Measurements from ENCODE around the gene TEAD1. TPM values are rescaled to one million over a fixed set of nuclear protein-coding genes. Genes with fewer than 3 reads are reported as not detected.

The TEAD1 gene
- total RNA-seq, 1 donor from 2014 or later, result 126 TPM

DNA sequence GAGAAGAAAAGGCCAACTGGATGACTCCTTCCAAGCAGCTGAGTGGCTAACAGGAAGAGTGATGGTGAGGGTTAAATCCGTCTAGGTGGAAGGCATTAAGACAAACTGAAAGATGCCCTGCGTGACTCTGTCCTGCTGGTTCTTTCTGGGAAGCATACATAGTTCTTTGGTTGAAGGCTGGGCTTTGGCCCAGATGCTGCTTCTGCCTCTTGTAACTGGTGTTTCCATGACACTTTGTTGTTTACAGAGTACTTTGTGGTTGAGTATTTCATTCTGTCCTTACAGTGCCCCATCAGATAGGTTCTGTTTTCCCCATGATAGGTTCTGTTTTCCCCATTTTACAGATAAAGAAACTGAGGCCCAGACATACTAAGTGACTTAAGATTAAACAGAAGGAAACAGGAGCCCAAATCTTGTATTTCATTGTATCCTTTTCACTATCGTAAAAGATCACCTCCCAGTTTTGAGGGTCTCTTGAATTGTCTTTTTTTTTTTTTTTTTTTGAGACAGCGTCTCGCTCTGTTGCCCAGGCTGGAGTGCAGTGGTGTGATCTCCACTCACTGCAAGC lies 210.6 kb downstream of the TEAD1 start:
- no peak for ATAC-seq
- DNase-seq (ENCODE audit: missing footprints), result no peak
- intact Hi-C loops (cut with DNase I), result loop anchor here (5.0 kb wide), 1 partner anchor 63 kb away; no protein-coding TSS in a partner anchor

DNA sequence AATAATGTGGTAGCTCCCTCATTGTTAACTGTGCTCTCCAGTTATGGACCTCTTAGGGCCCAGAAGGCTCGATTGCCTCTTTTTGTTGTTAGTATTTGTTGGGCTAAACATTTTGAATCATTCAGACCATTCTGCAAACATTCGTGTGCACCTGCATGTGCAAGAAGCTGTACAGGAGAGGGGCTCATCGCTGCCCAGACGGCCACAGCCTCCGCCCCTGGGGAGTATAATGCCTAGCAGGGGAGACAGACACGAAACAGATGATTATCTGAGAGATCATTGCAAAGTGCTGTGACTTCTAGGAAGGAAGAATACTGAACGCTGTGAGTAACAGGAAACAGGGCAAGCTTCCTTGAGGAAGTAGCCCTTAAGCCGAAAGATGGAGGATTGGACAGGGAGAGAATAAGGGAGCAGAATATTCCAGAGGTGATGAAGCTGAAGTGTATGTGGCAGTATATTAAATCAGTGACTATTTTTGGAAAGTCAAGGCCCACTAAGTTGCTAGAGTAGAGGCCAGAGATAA lies 211.6 kb downstream of the TEAD1 start:
- ATAC-seq, result no peak
- intact Hi-C loops (cut with DNase I), result loop anchor here (5.0 kb wide), 1 partner anchor 63 kb away; no protein-coding TSS in a partner anchor
- DNase-seq (ENCODE audit: missing footprints), result no peak

DNA sequence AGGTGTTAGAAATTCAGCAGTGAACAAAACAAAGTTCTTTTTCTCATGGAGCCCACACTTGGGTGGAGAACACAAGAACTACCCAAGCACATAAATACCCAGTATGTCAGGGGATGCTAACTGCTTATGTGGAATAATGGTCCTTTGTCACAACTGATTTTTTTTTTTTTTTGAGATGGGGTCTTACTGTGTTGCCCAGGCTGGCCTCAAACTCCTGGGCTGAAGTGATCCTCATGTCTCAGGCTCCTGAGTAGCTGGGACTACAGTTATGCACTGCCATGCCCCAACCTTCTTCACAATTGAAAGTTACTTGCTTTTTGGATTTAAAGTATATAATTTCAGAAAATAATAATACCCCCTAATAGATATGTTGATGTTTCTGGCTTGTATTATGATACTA lies 212.3 kb downstream of the TEAD1 start:
- ATAC-seq (no peak), DNase-seq (ENCODE audit: missing footprints) (no peak)
- intact Hi-C loops (cut with DNase I), result loop anchor here (5.0 kb wide), 1 partner anchor 64 kb away; no protein-coding TSS in a partner anchor

DNA sequence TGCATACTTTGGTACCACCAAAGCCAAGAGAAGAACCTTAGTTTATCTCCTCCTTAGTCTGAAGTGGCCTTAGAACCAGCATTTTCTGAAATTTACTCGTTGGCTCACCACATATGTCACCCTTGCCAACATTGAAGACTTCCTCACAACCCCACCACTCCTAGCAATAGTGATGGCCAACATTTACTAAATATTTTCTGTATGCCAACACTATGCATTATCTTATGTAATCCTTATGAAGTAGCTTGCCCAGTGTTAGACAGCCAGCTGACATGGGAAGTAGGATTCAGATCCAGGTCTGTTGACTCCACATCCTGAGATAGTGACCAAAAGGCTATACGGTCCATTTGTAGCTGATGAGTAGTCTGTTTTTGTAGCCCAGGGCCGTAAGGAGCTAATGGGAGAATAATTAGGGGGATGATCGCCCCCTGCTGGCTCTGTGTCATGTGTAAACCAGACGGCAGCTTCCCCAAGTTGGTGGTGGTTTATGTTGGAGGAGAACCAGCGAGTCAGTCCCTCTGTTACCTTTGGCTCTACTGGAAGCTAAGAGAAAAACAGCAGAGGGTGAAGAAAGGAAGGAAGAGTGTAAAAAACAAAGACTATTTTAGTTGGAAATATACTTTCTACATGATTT lies 214.4 kb downstream of the TEAD1 start:
- ATAC-seq, result peak; percentile 83
- peak; percentile 88 for DNase-seq (ENCODE audit: missing footprints)
- intact Hi-C loops (cut with DNase I), result loop anchor here (2.0 to 5.0 kb wide), 2 partner anchors 66 to 214 kb away; partner anchors contain the start of gene TEAD1

DNA sequence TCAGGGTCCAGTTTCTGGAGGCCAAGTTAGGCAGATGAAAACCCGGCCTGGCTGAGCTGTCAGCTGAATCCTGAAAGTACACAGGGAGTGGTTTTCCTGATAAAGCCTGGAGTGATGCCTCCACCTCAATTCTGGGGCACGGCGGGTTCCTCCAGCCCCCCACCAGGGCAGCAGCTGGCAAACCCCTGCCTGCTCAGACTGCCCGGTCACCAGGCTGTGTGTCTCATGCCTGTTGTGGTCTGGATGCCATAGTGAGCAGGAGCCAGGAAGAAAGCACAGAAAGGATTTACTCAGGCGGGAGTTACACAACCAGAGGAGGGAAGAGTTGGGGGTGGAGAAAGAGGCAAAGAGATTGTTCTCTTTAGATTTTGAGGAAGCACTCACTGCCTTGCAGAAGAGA lies 215.0 kb downstream of the TEAD1 start:
- ATAC-seq (peak; percentile 78), DNase-seq (ENCODE audit: missing footprints) (peak; percentile 70)
- intact Hi-C loops (cut with DNase I), result loop anchor here (2.0 to 5.0 kb wide), 2 partner anchors 67 to 214 kb away; partner anchors contain the start of gene TEAD1

DNA sequence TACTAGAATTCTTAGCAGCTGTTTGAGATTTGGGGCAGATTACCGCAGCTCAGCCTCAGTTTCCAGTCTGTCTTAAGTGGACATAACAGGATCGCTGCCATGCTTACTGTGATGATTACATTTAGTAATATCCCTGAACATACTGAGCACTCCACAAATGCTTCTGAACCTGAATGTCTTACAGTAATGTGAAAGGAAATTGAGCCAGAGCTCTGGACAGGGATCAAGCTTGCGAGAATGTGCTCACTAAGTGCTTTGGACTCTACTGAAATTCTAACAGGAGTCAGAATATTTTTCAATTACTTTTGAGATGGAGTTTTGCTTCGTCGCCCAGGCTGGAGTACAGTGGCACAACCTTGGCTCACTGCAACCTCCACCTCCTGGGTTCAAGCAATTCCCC lies 216.3 kb downstream of the TEAD1 start:
- intact Hi-C loops (cut with DNase I), result loop anchor here (5.0 to 10.0 kb wide), 3 partner anchors 146 to 478 kb away; no protein-coding TSS in a partner anchor
- ATAC-seq, result no peak
- DNase-seq (ENCODE audit: missing footprints), result no peak

DNA sequence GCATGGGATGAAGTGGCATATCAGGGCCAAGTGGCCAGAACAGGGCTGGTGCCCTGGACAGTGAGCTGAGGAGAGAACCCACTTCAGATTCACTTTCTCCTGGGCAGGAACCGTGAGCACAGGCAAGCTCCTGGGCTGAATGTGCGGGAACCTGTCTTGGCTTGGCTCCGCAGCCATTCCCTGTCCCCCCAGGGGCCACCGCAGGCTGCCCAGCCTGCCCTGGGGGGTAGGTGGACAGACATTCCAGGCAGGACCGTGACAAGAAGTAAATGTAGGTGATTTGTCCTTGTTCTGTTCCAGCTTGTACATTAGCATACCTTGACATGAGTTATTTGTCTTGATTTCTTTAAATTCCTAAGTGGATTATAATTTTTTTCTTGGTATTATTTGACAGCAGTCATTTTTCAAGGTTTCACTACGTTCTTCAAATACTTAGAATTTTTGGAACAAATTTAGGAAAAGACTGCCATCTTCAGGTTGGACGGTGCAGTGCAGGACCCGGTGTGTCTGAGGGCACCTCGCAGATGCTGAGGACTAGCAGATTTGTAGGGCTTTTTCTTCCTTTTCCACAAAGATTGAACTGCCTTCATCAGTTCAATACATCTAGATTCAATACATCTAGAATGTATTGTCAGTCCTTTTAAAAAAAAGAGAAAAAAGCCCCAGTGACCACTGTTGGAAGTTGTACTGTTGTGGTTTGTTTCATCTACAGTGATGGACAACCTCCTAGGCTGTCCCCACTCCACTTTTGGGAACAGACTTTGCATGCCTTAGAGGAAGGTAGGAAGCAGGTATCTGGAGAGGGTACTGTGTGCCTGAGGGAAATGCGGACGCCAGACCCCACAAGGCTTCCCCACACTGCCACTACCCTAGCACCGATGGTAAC lies 219.8 kb downstream of the TEAD1 start:
- intact Hi-C loops (cut with DNase I), result loop anchor here (2.0 to 10.0 kb wide), 4 partner anchors 149 to 482 kb away; no protein-coding TSS in a partner anchor
- no peak for DNase-seq (ENCODE audit: missing footprints)
- ATAC-seq, result no peak

DNA sequence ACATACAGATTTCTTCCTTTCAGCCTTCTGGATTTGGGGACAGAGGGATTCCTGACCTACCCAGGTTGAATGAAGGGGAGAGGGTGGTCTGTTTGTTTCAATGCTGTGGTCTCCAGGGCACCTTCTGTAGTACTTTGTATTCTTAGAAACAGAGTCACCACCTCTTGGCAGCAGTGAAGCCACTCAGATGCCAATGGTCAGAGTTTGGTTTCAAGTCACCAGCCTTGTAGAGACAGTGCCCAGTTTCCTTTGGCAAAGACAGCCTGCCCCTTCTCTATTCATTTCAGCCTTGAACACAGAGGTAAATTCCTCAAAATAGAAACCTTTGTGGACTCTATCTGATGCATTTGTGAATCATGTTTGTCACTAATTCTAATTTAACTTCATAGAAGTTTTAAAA lies 223.2 kb downstream of the TEAD1 start:
- no peak for DNase-seq (ENCODE audit: missing footprints)
- ATAC-seq, result peak; percentile 82
- intact Hi-C loops (cut with DNase I), result loop anchor here (2.0 to 10.0 kb wide), 3 partner anchors 153 to 521 kb away; partner anchors contain the start of gene PARVA

DNA sequence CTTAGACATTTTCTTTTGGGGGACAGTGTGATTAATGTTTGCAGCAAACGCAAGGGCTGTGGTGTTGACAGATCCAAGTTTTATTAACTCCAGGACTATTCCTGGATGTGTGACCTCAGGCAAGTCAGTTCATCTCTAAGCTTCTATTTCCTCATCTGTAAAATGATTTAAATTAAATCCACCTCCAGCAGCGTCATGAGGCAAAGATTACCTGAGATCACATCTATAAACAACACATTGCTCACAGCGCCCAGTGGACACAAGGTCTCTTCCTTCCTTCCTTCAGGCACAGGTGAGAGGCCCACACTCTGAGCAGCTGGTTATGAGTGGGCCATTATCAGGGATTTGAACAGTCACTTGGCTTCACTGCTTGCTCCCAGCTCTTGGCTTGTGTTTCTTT lies 223.6 kb downstream of the TEAD1 start:
- DNase-seq (ENCODE audit: missing footprints) (no peak), ATAC-seq (peak; percentile 24)
- intact Hi-C loops (cut with DNase I), result loop anchor here (2.0 to 10.0 kb wide), 3 partner anchors 153 to 521 kb away; partner anchors contain the start of gene PARVA

DNA sequence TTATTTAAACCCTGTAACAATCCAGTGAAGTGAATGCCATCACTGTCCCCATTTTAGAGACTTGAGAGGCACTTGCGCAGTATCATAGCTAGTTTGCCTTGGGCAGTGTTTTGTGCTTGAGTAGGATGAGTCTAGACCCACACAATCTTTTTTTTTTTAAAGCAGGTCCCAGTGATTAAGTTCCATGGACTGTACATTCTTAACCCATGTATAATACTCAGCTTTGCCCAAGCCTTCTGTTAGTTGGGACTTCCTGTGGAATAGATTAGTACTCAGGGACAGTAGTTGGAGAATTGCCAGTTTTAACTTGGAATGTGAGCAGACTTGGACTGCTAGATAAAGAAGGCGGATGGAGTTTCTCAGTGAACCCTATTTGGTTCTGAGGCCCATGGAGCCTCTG lies 226.3 kb downstream of the TEAD1 start:
- no peak for DNase-seq (ENCODE audit: missing footprints)
- peak; percentile 50 for ATAC-seq
- intact Hi-C loops (cut with DNase I), result no loop called here

DNA sequence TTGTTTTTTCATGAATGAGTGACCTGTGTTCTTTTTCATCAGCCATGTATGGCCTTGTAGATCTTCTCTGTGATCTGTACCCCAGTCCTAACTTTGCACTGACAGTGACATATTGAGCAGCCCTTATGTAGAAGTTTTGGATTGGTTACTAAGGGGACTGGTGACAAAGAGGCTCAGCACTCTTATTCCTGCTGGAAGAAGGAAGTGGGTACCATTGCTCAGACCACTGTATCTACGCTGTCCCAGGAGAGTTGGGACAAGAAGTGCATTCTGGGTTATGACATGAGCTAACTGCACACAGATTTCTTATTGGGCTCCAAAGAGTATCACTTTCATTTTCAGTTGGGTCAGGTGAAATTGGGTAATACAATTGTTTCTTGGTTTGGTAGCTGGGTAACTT lies 227.1 kb downstream of the TEAD1 start:
- intact Hi-C loops (cut with DNase I), result no loop called here
- no peak for DNase-seq (ENCODE audit: missing footprints)
- ATAC-seq, result no peak

DNA sequence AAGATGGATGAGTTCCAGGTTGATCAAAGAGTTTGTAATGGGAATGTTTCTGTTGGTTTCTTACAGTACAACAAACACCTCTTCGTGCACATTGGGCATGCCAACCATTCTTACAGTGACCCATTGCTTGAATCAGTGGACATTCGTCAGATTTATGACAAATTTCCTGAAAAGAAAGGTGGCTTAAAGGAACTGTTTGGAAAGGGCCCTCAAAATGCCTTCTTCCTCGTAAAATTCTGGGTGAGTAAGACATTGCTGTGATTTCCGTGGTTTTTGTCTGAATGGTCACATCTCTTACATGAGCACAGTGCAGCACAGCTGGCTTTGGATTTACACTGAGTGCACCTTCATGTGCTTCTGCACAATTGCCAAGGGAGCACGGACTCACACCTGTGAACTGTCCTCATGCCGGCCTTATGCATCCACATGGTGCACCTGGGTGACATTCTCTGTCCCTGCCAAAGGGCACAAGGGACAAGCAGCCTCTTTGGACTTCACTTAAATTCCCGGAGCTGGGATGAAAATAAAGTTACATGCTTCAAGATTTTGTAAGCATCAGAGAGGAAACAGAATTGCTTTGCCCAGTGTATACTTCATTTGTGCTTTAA lies 227.8 kb downstream of the TEAD1 start:
- intact Hi-C loops (cut with DNase I), result no loop called here
- DNase-seq (ENCODE audit: missing footprints), result no peak
- ATAC-seq, result no peak

DNA sequence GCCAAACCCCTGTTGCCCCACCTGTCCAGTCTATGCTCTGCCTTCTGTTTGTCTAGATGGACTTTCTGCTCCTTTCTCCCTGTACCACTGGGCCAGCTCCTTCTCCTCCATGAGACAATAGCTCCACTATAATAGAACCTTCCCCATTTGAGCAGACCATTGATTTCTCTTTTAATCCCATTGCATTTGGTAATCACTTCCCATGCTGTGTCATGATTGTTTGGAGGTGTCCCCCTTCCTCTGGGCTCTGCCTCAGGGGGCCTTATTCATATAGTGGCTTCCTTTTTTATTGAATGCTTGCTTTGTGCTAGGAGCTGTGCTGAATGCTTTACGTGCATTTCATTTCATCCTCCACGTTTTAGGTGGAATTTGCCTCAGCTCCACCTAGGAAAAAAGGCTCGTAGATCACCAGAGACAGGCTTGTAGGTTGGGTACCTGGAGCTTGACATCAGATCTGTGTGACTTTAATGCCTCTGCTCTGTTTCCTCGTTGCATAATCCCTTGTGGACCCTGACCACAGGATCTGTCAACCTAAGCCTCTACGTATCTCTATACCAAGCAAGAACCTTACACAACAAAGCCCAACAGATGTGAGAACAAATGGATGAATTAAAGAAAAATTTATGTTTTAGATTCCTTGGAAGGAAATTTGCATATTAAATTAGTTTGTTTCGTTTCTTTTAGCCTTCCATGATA lies 228.7 kb downstream of the TEAD1 start:
- no peak for DNase-seq (ENCODE audit: missing footprints)
- intact Hi-C loops (cut with DNase I), result no loop called here
- ATAC-seq, result no peak

DNA sequence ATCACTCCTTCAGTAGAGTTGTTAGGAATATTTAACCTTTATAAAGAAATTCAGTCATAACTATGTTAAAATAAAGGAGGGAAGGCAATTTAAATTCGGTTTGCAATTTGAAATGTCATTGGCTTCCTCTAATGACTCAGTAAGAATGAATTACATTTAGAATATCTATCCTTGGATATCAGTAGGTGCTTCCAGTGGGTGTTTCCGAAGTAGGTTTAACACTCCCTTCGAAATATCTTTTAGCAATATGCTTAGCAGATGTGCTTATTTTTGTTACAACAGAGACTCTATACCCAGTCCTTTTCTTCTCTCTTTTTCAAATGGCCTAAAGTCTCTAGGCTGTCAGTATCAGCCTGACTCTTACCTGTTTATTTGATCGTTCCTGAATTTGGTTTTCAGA lies 231.2 kb downstream of the TEAD1 start:
- DNase-seq (ENCODE audit: missing footprints), result no peak
- ATAC-seq, result no peak
- intact Hi-C loops (cut with DNase I), result no loop called here

DNA sequence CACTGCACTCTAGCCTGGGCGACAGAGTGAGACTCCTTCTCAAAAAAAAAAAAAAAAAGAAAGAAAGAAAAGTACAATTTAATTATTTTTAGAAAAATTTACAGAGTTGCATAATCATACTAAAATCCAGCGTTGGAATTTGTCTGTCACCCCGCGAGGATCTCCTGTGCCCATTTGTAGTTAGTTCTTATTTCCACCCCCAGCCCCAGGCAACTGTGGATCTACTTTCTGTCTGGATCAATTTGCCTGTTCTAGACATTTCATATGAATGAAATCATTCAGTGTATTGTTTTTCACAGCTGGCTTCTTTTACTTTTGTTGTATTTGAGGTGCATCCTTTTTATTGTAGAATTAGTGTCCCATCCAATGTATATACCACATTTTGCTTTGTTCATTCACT lies 232.3 kb downstream of the TEAD1 start:
- intact Hi-C loops (cut with DNase I), result no loop called here
- DNase-seq (ENCODE audit: missing footprints) (no peak), ATAC-seq (no peak)

DNA sequence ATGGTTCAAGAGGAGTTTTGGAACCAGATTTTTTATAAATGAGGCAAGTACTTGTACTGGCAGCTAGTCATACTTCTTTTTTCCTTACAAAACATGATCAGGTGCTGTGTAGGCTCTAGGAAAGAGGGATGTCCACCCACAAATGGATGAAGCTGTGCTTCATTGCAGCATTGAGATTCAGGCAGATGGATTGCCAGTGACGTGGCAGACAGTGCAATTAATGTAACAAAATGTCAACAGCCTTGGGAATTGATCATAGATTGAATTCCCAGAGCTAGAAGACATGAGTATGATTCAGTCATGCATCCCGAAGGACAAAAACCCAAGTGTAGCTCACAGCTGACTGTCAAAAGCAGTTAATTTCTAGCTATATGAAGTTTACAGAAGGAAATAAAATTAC lies 235.7 kb downstream of the TEAD1 start:
- ATAC-seq, result no peak
- intact Hi-C loops (cut with DNase I), result no loop called here
- no peak for DNase-seq (ENCODE audit: missing footprints)

DNA sequence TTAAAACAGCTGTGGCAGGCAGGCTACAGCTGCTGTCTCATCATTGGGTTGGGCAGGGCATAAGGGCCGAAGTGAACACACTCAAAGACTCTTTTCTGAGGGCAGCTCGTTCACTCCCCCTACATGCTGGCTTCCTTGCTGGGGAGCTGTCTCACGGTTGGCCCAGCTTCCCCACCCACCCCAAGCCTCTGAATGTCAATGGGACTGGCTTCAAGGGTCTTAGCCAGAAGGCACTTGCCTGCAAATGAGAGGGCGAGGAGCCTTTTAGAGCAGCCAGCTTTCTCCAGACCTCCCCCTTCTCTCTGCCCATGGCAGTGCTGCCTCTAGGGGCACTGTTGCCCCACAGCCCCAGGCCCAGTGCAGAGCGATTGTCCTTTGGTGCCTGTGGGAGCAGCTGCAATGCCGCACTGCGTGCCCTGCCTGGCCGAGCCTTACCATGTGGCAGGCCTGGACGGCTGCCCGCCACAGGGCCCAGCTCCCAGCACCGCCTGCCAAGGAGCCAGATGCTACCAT lies 240.2 kb downstream of the TEAD1 start:
- ATAC-seq (peak; percentile 97), DNase-seq (ENCODE audit: missing footprints) (peak; percentile 85)
- intact Hi-C loops (cut with DNase I), result no loop called here

DNA sequence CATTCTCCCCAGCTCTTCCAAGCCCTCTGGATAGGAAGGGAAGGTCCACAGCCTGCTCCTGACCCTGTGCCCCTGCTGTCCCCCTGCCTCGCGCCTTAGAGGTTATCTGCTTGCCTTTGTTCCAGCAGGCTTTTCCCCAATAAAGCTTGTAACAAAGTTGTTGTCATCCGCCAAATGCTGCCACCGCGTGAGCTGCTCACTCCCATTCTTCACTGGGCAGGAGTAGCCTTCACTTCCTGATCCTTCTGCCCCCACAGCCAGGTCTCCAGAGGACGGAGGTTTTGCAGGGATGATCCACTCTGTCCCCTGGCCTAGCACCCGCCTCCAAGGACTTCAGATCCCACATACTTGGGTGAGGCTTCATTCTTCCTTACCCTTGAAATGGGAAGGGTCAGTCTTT lies 240.9 kb downstream of the TEAD1 start:
- intact Hi-C loops (cut with DNase I), result no loop called here
- DNase-seq (ENCODE audit: missing footprints) (no peak), ATAC-seq (no peak)

Data from Right ventricle myocardium inferior (tissue), 1 donor.